Lung microvascular endothelial cell (primary cell): ENCODE data around the gene GOLGA6A. TPM values are rescaled to one million over a fixed set of nuclear protein-coding genes. Genes with fewer than 3 reads are reported as not detected.

Experiments used
- DNase-seq, 2 donors: peaks; one replicate each; pipeline versions ENCODE4 v3.0.0 to v3.0.0-alpha.2; 2010; ENCODE audit warnings: low read depth in 2 of 2
- total RNA-seq: library from RNA; depleted of rRNA; stranded (reverse); fragments of >200 nt; gene quantifications from 2 replicates; pipeline ENCODE4 v1.2.1, GENCODE V29; 2014

The GOLGA6A gene
- total RNA-seq, 1 donor from 2014 or later: not detected

GRCh38 chr15:74036271-74037170 lies 45.8 kb downstream of the GOLGA6A start:
- peak; percentile 65 to 78 for DNase-seq

GRCh38 chr15:74035121-74036017 lies 47.0 kb downstream of the GOLGA6A start:
- DNase-seq: no peak

- DNase-seq: no peak
Measured at GRCh38 chr15:74034206-74034755, 48.1 kb downstream of the GOLGA6A start.

- no peak for DNase-seq
Measured at GRCh38 chr15:74032606-74033561, 49.5 kb downstream of the GOLGA6A start.

- no peak for DNase-seq
Measured at GRCh38 chr15:74032046-74032445, 50.3 kb downstream of the GOLGA6A start.

- DNase-seq: peak in 1 of 2 donors; percentile 79
Measured at GRCh38 chr15:74028646-74029045, 53.7 kb downstream of the GOLGA6A start.

GRCh38 chr15:74027688-74028087 lies 54.7 kb downstream of the GOLGA6A start:
- DNase-seq: no peak

- peak; percentile 34 to 86 for DNase-seq
Measured at GRCh38 chr15:74025436-74025835, 56.9 kb downstream of the GOLGA6A start.

GRCh38 chr15:74024687-74025086 lies 57.7 kb downstream of the GOLGA6A start:
- DNase-seq: no peak

GRCh38 chr15:74022706-74023470 lies 59.5 kb downstream of the GOLGA6A start:
- no peak for DNase-seq

Other genes with a start within 250 kb of the GOLGA6A start
- gene TBC1D21, start 209.0 kb downstream of the GOLGA6A start, total RNA-seq: not detected in 2 replicates
- 0.20 and 1.1 TPM in 2 replicates for gene LOXL1, start 156.1 kb downstream of the GOLGA6A start, total RNA-seq
- gene STOML1, start 90.3 kb downstream of the GOLGA6A start, total RNA-seq: 5.4 and 13.1 TPM in 2 replicates
- gene PML, start 87.8 kb downstream of the GOLGA6A start, total RNA-seq: 27.0 and 36.9 TPM in 2 replicates
- under 0.01 and 0.20 TPM in 2 replicates for gene ISLR2, start 48.0 kb upstream of the GOLGA6A start, total RNA-seq
- gene ISLR, start 91.2 kb upstream of the GOLGA6A start, total RNA-seq: not detected in 2 replicates
- gene STRA6, start 120.2 kb upstream of the GOLGA6A start, total RNA-seq: under 0.01 TPM in 2 replicates
- not detected in 2 replicates for gene CCDC33, start 153.8 kb upstream of the GOLGA6A start, total RNA-seq